Activated naive CD4-positive, alpha-beta T cell treated with anti-CD3 and anti-CD28 coated beads for 36 hours (primary cell): ENCODE measurements around the gene NRP2. TPM values are rescaled to one million over a fixed set of nuclear protein-coding genes. Genes with fewer than 3 reads are reported as not detected.

ENCODE experiments used
- CTCF ChIA-PET: fragments of 350-600 bp; sonication (Branson Sonifier 250); formaldehyde crosslinking; loops from one replicate; lab custom pipeline; 2021; ENCODE audit warnings: antibody characterized with exemption; lab: Charles Lee
- DNase-seq: peaks from one replicate; pipeline ENCODE4 v3.0.0-alpha.2; 2020
- H3K27ac Mint-ChIP-seq: one replicate; pipeline ENCODE4 v1.8.0; 2021; ENCODE audit warnings: mild to moderate bottlenecking, mixed read lengths
- H3K27me3 Mint-ChIP-seq: one replicate; pipeline ENCODE4 v1.8.0; 2021; ENCODE audit warnings: low read depth, mixed read lengths
- H3K36me3 Mint-ChIP-seq: one replicate; pipeline ENCODE4 v1.8.0; 2021; ENCODE audit warnings: low read depth, mixed read lengths
- H3K4me1 Mint-ChIP-seq: one replicate; pipeline ENCODE4 v1.8.0; 2021; ENCODE audit warnings: low read depth, mixed read lengths
- H3K4me3 Mint-ChIP-seq: one replicate; pipeline ENCODE4 v1.8.0; 2021; ENCODE audit warnings: mild to moderate bottlenecking, moderate library complexity, mixed read lengths
- H3K9me3 Mint-ChIP-seq: one replicate; pipeline ENCODE4 v1.8.0; 2021; ENCODE audit warnings: mixed read lengths
- intact Hi-C: fragments of 100-400 bp; cut with micrococcal nuclease; formaldehyde crosslinking; loops from one replicate; pipeline ENCODE4 v1.15.1; 2023
- total RNA-seq, 2 experiments: library from RNA; stranded (reverse); gene quantifications; one replicate each; pipeline ENCODE4 v1.2.3, GENCODE V29; 2021

The NRP2 gene
- total RNA-seq, 2 experiments from 2014 or later, result 2.5 to 2.8 TPM

- peaks cover 14% of the 10 kb centered on the region for H3K4me1 Mint-ChIP-seq
- no peak for DNase-seq
- H3K9me3 Mint-ChIP-seq, result no peaks in the 10 kb centered on the region
- H3K27ac Mint-ChIP-seq, result no peak overlapping the region
- no peak overlapping the region for H3K4me3 Mint-ChIP-seq
- CTCF ChIA-PET, result no interaction called here
- H3K36me3 Mint-ChIP-seq, result no peaks in the 10 kb centered on the region
- intact Hi-C loops, result loop anchor here (1.0 to 2.0 kb wide), 2 partner anchors 19 to 163 kb away; no protein-coding TSS in a partner anchor
- no peaks in the 10 kb centered on the region for H3K27me3 Mint-ChIP-seq
Observed at GRCh38 chr2:205705511-205706349, 23.4 kb downstream of the NRP2 start.

- Mint-ChIP-seq H3K27ac (peak overlapping the region; percentile 82), H3K27me3 (no peaks in the 10 kb centered on the region), H3K36me3 (no peaks in the 10 kb centered on the region), H3K4me1 (peaks cover 14% of the 10 kb centered on the region), H3K4me3 (peak overlapping the region; percentile 20), H3K9me3 (no peaks in the 10 kb centered on the region)
- intact Hi-C loops, result loop anchor here (1.0 to 2.0 kb wide), 2 partner anchors 21 to 162 kb away; no protein-coding TSS in a partner anchor
- DNase-seq, result peak; percentile 81
- CTCF ChIA-PET, result interaction anchor here (0.6 to 0.9 kb wide), 4 partner anchors 18 to 178 kb away, joined by 3 to 5 read pairs (median 3); no protein-coding TSS in a partner anchor
Observed at GRCh38 chr2:205706769-205707381, 24.6 kb downstream of the NRP2 start.

- Mint-ChIP-seq H3K9me3 (no peaks in the 10 kb centered on the region), H3K27ac (no peak overlapping the region), H3K27me3 (no peaks in the 10 kb centered on the region), H3K36me3 (no peaks in the 10 kb centered on the region), H3K4me3 (no peak overlapping the region), H3K4me1 (peaks cover 14% of the 10 kb centered on the region)
- intact Hi-C loops, result no loop called here
- CTCF ChIA-PET, result no interaction called here
- DNase-seq, result no peak
Observed at GRCh38 chr2:205708231-205708631, 25.9 kb downstream of the NRP2 start.

- intact Hi-C loops, result no loop called here
- no peak for DNase-seq
- Mint-ChIP-seq H3K4me1 (peaks cover 17% of the 10 kb centered on the region), H3K9me3 (no peaks in the 10 kb centered on the region), H3K4me3 (no peak overlapping the region), H3K36me3 (no peaks in the 10 kb centered on the region), H3K27me3 (no peaks in the 10 kb centered on the region), H3K27ac (no peak overlapping the region)
- CTCF ChIA-PET, result interaction anchor here (0.6 kb wide), 1 partner anchor 1638 kb away, joined by 6 read pairs; no protein-coding TSS in a partner anchor
Observed at GRCh38 chr2:205709319-205709718, 27.0 kb downstream of the NRP2 start.

DNA sequence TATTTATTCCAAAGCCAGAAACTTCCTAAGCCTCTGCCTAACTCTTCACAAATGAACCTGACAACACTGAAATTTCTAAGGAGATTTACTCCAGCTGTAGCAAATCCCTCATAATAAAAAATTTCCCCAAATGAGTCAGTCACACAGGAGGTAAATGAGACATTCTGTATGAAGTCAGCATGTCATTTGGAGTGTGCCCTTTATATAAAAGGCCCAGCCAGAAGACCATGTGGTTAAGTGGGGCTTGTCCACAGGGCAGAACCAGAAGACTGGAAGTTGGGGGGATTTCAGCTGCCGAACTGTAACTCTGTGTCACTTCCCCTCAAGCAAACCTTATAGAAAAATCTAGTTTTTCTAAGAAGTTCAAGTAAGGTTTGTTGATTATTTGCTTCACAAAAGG, 30.2 kb downstream of the NRP2 start:
- Mint-ChIP-seq H3K27me3 (peaks cover 1% of the 10 kb centered on the region), H3K4me1 (peaks cover 6% of the 10 kb centered on the region), H3K4me3 (no peak overlapping the region), H3K9me3 (no peaks in the 10 kb centered on the region), H3K27ac (no peak overlapping the region), H3K36me3 (no peaks in the 10 kb centered on the region)
- intact Hi-C loops, result no loop called here
- no peak for DNase-seq
- CTCF ChIA-PET, result no interaction called here

GRCh38 chr2:205713086-205713485, 30.8 kb downstream of the NRP2 start:
- CTCF ChIA-PET, result no interaction called here
- Mint-ChIP-seq H3K4me3 (no peak overlapping the region), H3K27me3 (peaks cover 3% of the 10 kb centered on the region), H3K9me3 (no peaks in the 10 kb centered on the region), H3K27ac (no peak overlapping the region), H3K4me1 (peaks cover 6% of the 10 kb centered on the region), H3K36me3 (no peaks in the 10 kb centered on the region)
- intact Hi-C loops, result no loop called here
- no peak for DNase-seq

DNA sequence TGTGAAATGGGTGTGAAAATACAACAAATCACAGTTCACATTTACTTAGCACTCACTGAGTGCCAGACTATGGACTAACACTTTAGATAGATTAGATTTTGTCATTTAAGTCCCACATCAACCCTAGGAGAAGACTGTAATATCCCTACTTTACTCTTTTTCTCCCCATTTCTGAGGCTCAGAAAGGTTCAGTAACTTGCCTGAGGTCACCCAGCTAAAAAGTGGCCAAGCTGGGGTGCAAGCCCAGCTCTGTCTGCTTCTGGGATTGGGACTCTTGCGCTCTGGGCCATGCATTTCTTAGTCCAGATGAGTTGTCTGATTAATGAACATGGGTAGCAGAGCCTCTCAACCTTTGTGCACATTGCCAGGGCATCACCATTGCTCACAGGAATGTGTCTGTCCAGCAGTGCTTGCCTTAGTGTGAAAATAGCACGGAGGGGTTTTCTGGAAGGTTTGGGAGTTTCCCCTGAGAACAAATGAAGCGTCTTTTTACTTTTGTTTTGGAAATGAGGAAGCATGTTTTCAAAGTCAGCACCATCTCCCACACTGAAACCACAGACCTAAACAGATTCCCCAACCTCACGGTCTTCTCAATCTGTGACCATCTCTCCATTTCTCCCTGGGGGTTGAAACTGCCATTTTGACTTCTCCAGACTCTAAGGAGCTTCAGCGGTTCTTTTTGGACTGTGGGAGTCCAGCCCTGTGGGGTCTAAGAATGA, 31.9 kb downstream of the NRP2 start:
- Mint-ChIP-seq H3K9me3 (no peaks in the 10 kb centered on the region), H3K27ac (no peak overlapping the region), H3K27me3 (peaks cover 3% of the 10 kb centered on the region), H3K4me3 (no peak overlapping the region), H3K36me3 (no peaks in the 10 kb centered on the region), H3K4me1 (peaks cover 6% of the 10 kb centered on the region)
- DNase-seq, result peak; percentile 28
- intact Hi-C loops, result no loop called here
- CTCF ChIA-PET, result no interaction called here

DNA sequence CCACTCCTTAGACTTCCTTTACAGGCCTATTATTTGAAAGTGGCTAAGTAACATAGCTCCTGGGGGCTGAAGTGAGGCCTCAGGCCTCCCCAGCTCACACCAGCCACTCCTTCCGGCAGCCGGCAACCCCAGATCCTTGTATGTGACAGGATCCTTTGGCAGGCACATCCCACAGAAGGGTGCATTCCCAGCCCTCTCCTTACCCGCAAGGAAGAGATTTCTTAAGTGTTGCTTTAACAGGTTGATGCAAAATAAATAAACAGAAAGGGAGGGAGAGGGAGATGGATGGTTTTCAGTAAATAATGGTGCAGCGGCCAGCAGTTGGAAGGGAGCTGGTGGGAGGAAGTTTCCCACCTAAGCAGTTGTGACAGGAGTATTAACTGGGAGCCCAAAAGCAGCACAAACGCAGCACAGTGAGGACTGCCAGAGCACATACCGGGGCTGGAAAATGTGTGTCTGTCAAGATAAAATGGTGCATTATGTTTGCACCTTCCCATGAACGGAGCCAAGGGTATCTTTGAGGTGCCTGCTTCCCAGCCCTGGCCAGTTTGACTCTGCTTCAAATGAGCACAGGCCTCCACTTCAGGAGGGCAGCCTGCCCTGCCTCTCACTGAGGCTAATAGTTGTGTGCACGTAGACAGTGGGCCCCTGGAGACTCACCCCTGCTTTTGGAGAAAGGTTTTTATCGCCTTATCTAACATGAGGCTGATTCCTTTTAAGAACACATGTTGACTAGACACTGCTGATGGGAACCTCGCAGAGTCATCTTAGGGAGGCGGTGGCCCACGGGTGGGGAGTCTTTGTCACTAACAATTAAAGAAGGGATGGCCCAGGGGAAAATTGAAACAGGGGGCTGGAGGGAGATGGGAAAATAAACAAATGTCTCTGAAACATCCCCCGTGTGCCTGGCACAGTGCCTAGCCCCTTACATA, 32.8 kb downstream of the NRP2 start:
- Mint-ChIP-seq H3K27ac (no peak overlapping the region), H3K36me3 (no peaks in the 10 kb centered on the region), H3K4me3 (no peak overlapping the region), H3K4me1 (peaks cover 6% of the 10 kb centered on the region), H3K9me3 (no peaks in the 10 kb centered on the region), H3K27me3 (peaks cover 3% of the 10 kb centered on the region)
- no peak for DNase-seq
- intact Hi-C loops, result no loop called here
- CTCF ChIA-PET, result no interaction called here

DNA sequence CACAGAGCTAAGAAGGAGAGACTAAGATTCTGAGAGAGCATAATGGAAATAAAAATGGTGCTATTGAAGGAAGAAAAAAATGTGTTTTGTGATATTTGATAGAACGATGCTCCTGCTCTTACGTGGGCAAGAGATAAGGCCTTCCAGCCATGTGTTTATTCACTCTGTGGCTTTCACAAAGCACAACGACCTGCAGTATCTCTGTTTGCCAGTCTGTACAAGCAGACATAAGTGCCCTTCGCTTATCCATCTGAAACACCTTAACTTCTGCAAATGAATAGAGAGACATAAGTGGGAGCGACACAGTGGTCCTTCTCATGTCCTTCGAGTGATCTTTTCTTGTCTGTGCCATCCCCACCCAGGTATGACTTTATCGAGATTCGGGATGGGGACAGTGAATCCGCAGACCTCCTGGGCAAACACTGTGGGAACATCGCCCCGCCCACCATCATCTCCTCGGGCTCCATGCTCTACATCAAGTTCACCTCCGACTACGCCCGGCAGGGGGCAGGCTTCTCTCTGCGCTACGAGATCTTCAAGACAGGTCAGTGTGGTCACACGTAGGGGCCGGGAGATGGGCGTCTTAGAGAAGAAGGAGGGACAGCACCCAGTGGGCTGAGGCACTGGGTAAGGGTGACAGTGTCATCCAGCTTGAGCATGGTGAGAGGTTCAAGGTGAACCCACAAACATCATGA, 33.7 kb downstream of the NRP2 start:
- peaks cover 3% of the 10 kb centered on the region for H3K27me3 Mint-ChIP-seq
- H3K4me3 Mint-ChIP-seq, result no peak overlapping the region
- no peak overlapping the region for H3K27ac Mint-ChIP-seq
- no peak for DNase-seq
- CTCF ChIA-PET, result interaction anchor here (0.7 kb wide), 1 partner anchor 753 kb away, joined by 3 read pairs; no protein-coding TSS in a partner anchor
- no peaks in the 10 kb centered on the region for H3K36me3 Mint-ChIP-seq
- peaks cover 6% of the 10 kb centered on the region for H3K4me1 Mint-ChIP-seq
- intact Hi-C loops, result no loop called here
- no peaks in the 10 kb centered on the region for H3K9me3 Mint-ChIP-seq

- no peak for DNase-seq
- intact Hi-C loops, result no loop called here
- CTCF ChIA-PET, result no interaction called here
- no peak overlapping the region for H3K27ac Mint-ChIP-seq
- peaks cover 3% of the 10 kb centered on the region for H3K27me3 Mint-ChIP-seq
- H3K4me1 Mint-ChIP-seq, result peaks cover 6% of the 10 kb centered on the region
- no peaks in the 10 kb centered on the region for H3K36me3 Mint-ChIP-seq
- H3K4me3 Mint-ChIP-seq, result no peak overlapping the region
- H3K9me3 Mint-ChIP-seq, result no peaks in the 10 kb centered on the region
Observed at GRCh38 chr2:205717175-205717846, 35.0 kb downstream of the NRP2 start.

DNA sequence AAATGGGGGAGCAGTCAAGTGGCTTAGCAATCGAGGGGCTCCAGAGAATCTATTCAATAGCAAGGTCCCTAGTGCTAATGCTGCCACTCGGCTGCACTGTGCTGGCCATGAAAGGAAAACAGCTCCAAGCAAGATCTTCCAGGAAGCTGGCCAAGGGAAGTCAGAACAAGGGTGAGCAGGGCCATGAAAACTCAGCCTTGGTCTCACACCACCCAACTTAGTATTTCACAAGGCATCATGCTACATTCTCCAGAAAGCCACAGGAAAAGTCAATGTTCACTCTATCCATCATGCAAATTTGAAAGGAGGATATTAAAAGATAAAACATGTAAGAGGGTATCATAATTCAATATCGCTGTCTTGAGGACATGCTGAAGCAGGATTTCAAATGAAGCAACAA, 35.7 kb downstream of the NRP2 start:
- CTCF ChIA-PET, result no interaction called here
- intact Hi-C loops, result no loop called here
- Mint-ChIP-seq H3K36me3 (no peaks in the 10 kb centered on the region), H3K27ac (no peak overlapping the region), H3K4me3 (no peak overlapping the region), H3K9me3 (no peaks in the 10 kb centered on the region), H3K4me1 (peaks cover 6% of the 10 kb centered on the region), H3K27me3 (peaks cover 3% of the 10 kb centered on the region)
- DNase-seq, result no peak
